NCI-H1092 treated with DMSO at 0.1 percent for 48 hours (cell line): ENCODE measurements around the gene NKD1.
A peak's percentile ranks its signal among the peaks of the same experiment; 100 is the strongest.
"Not testable (repeated sequence)": the region's sequence is repeated elsewhere in the genome, so short reads cannot be mapped to it uniquely, and the experiment has no call there.

Source experiments
- DNase-seq: peaks from one replicate; lab custom pipeline; 2025; lab: John Stamatoyannopoulos, UW

The NKD1 gene, protein sequence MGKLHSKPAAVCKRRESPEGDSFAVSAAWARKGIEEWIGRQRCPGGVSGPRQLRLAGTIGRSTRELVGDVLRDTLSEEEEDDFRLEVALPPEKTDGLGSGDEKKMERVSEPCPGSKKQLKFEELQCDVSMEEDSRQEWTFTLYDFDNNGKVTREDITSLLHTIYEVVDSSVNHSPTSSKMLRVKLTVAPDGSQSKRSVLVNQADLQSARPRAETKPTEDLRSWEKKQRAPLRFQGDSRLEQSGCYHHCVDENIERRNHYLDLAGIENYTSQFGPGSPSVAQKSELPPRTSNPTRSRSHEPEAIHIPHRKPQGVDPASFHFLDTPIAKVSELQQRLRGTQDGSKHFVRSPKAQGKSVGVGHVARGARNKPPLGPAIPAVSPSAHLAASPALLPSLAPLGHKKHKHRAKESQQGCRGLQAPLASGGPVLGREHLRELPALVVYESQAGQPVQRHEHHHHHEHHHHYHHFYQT

DNA sequence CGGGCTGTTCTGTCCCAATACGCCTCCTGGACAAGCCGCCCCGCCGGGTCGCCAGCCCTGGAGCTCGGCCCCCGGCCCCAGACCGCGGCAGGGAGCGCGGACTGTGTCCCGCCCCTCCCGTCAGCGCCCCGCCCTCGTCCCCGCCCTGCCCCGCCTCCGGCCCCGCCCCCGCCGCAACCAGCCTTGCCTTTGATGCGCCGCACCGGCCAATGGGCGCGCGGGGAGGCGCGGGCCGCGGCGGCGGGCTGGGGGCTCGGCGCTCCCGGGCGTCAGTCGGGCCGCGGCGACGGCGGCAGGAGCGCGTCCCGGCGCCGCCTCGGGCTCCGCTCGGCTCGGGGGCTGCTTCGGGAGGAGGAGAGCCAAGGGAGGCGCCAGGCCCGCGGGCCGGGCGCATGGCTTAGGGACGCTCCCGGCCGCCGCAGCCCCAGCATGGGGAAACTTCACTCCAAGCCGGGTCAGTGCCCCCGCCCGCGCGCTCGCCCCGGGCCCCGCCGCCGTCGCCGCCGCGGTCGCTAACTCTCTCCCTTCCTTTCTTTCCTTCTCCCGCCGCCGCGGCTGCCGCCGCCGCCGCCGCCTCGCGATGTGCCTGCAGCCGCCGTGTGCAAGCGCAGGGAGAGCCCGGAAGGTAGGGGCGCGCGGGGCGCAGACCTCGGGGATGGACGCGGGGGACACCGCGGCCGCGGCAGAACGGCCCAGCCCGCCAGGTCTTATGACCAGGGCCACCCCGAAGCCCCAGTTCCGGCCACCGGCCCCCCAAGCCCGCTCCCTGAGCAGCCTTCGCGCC, at the start of gene NKD1:
Gene NKD1 (plus strand): TSS at position 272 of the 784 bp plus-strand sequence. CDS start 158 bp downstream, at position 430.
- peak; percentile 43 for DNase-seq

GRCh38 chr16:50498431-50499155, 49.6 kb upstream of the NKD1 start:
- DNase-seq, result no peak

GRCh38 chr16:50499254-50499653, 48.9 kb upstream of the NKD1 start:
- no peak for DNase-seq

DNA sequence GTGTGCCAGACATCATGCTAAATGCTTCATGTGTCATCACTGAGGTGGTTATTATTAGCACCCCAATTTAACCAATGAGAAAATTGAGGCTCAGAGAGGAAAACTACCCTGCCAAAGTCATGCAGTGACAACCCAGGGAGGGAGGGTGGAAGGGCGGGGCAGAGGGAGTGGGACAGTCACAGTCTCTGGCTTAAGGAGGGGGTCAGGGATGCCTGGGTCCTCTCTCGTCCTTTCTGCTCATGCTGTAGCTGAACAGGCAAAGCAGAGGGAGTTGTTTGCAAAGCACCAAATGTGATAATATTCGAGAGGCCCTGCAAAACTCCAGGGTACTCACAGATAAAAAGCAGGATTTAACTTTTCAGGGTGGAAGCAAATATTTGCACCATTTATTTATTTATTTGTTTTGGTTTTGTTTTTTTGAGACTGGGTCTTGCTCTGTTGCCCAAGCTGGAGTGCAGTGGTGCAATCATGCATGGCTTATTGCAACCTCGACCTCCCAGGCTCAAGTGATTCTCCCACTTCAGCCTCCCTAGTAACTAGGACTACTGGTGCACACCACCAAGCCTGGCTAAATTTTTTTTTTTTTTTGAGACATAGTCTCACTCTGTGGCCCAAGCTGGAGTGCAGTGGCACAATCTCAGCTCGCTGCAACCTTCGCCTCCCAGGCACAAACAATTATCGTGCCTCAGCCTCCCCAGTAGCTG, 47.9 kb upstream of the NKD1 start:
- DNase-seq, result no peak

- no peak for DNase-seq
These were observed 46.9 kb upstream of the NKD1 start for GRCh38 chr16:50501251-50501650.

GRCh38 chr16:50501986-50502615, 46.1 kb upstream of the NKD1 start:
- DNase-seq, result no peak

DNA sequence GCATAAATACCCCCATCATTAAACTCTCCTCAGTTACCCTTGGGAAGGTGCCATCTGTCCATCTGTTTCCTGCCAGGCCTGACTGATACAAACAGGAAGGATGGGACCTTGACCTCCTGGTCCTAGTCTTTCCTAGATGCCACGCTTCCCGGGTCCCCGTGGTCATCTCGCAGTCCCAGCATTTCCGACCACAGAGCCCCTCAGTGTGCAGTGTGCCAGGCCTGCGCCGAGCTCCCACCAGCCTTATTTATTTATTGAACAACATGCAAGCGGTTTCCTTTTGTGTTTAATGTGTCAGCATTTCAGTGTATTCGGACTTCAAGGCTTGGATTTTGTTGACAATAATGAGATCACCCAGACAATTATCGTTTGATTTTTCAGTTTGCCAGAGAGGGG, 45.6 kb upstream of the NKD1 start:
- DNase-seq, result no peak

DNA sequence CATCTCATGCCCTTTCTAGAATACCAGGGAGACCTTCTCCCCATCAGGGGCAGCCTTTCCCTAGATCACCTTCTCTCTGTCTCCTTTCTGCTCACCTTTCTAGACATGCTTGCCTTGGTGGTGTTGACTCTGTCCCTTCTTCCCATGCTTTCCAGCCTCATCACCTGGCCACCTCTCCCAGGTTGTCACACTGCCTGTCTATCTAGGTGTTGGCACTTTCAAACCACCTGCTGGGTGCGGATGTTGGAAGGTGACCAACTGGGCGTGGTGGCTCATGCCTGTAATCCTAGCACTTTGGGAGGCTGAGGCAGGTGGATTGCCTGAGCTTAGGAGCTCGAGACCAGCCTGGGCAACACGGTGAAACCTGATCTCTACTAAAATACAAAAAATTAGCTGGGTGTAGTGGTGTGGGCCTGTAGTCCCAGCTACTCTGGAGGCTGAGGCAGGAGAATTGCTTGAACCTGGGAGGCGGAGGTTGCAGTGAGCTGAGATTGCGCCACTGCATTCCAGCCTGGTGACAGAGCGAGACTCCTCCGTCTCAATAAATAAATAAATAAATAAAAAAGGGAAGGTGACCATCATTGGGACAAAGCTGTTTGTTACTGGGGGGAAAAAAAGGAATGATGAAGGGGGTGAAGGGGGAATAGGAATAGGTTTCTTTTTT, 44.2 kb upstream of the NKD1 start:
- DNase-seq, result not testable (repeated sequence)

GRCh38 chr16:50505115-50505514, 43.1 kb upstream of the NKD1 start:
- no peak for DNase-seq

- DNase-seq, result no peak
These were observed 42.3 kb upstream of the NKD1 start for GRCh38 chr16:50505714-50506542.

GRCh38 chr16:50506543-50506937, 41.7 kb upstream of the NKD1 start:
- DNase-seq, result no peak

GRCh38 chr16:50507397-50507796, 40.8 kb upstream of the NKD1 start:
- DNase-seq, result no peak

DNA sequence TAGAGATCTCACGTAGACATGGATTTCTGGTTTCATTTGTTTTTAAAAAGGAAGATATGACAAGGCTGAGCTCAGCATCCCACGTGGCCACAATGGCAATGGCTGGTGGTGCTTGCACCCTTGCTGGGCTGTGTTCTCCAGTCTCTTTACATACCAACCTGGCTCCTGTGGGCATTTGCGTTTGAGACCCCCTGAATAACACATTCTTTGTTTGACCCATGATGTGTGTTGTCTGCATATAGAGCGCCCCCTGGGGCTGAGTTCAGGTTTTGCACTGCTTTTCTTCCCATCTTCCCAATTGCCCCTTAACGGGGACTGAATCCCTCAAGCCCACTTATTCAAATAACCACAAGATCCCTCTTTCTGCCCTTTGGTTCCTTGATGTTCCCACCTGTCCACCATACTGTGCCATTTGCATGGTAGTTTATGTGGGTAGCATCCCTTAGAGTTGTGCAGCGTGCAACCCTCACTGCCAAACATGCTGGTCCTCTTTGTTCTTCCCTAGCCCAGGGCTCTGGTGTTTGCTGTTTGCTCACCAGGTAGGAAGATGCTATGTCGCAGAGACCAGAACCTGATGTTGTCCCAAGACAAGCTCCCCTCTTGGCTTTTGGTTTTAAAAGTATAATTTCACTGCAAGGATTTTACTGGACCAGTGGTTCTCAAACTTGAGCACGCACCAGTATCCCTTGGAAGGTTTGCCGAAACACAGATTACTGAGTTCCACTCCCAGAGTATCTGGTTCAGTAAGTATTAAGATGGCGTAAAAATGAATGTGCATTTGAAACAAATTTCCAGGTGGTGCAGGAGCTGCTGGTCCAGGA, 38.5 kb upstream of the NKD1 start:
- DNase-seq, result peak; percentile 18

DNA sequence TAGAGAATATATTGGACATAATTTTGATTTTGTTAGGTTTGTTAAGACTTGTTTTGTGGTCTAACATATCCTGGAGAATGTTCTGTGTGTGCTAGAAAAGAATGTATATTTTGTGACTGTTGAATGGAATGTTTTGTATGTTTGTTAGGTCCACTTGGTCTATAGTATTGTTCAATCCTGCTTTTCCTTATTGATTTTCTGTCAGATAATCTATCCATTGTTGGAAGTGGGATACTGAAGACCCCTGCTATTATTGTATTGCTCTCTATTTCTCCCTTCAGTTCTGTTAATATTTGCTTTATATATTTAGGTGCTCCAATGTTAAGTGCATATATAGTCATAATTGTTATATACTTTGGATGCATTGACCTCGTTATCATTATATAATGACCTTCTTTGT, 33.0 kb upstream of the NKD1 start:
- no peak for DNase-seq

DNA sequence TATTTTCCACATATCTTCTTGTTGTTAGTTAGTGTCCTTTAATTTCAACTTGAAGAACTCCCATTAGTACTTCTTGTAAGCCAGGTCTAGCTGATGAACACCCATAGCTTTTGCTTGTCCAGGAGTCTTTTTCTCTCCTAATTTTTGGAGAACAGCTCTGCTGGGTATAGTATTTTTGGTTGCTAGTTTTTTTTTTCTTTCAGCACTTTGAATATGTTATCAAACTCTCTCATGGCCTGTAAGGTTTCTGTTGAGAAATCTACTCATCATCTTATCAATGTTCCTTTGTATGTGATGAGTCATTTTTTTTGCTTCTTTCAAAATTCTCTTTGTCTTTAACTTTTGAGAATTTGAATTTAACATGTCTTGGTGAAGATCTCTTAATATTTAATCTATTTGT, 31.8 kb upstream of the NKD1 start:
- DNase-seq, result no peak

DNA sequence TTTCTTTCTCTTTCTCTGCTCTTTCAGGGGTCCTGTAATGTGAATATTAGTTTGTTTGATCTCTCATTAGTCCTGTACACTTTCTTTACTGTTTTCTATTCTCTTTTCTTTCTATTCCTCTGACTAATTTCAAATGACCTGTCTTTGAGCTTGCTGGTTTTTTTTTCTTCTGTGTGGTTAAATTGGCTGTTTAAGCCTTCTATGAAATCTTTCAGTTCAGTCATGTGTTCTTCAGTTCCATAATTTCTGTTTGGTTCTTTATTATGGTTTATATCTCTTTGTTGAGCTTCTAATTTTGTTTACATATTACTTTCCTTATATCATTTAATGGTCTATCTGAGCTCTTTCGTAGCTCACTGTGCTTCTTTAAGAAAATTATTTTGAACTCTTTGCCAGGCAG, 31.3 kb upstream of the NKD1 start:
- no peak for DNase-seq

GRCh38 chr16:50517450-50518252, 30.5 kb upstream of the NKD1 start:
- DNase-seq, result no peak

DNA sequence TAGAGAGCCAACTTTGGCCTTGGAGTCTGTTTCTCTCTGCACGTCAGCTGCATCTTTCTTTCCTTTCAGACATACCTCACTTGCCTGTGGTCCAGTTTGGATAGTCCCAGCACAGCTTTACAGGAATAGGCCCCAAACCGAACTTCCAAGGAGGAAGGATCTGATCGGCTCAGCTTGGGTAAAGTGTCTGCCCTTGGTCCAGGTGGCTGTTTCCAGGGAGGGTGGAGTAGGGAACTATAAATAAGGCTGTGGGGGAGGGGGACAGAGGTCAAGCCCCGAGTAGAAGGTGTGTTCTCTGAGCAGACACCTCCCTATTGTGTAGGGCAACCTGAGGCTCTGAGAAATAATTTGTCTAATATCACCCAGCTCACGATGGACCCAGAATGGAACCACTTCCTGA, 29.2 kb upstream of the NKD1 start:
- no peak for DNase-seq
